GM12878 (cell line): Measurements from ENCODE around the gene IQGAP3. TPM values are rescaled to one million over a fixed set of nuclear protein-coding genes. Genes with fewer than 3 reads are reported as not detected.
A peak's percentile ranks its signal among the peaks of the same experiment; 100 is the strongest.

ENCODE experiments used
- CHD2 ChIP-seq: IDR thresholded peaks from 2 replicates; pipeline ENCODE4 v1.6.1; 2011; ENCODE audit warnings: low read depth, low read length, improper control_type of control experiment, borderline replicate concordance
- ESRRA ChIP-seq: IDR thresholded peaks from 2 replicates; pipeline ENCODE4 v1.6.1; 2012; ENCODE audit warnings: mild to moderate bottlenecking, low read length, improper control_type of control experiment
- IKZF1 ChIP-seq: fragments of 450-650 bp; conservative IDR thresholded peaks from 2 replicates; pipeline ENCODE4 v1.6.1; 2017; ENCODE audit warnings: antibody characterized with exemption, mild to moderate bottlenecking
- IKZF2 ChIP-seq, 2 experiments: fragments of 450-650 bp; IDR thresholded peaks; 2 replicates each; pipeline ENCODE4 v1.6.1; 2017; ENCODE audit warnings: mild to moderate bottlenecking in 2 of 2, moderate library complexity in 2 of 2
- POLR2A ChIP-seq: IDR thresholded peaks from 2 replicates; pipeline ENCODE4 v1.6.1; 2011; ENCODE audit warnings: low read depth, mild to moderate bottlenecking, low read length
- RCOR1 ChIP-seq: conservative IDR thresholded peaks from 2 replicates; pipeline ENCODE4 v1.6.1; 2012; ENCODE audit warnings: low read depth, low read length, improper control_type of control experiment
- SMAD5 ChIP-seq: IDR thresholded peaks from 2 replicates; pipeline ENCODE4 v1.6.1; 2016; ENCODE audit warnings: antibody characterized with exemption, low read depth
- TAF1 ChIP-seq: IDR thresholded peaks from 2 replicates; pipeline ENCODE4 v1.6.1; 2011; ENCODE audit warnings: mild to moderate bottlenecking, low read depth, low read length, borderline replicate concordance
- TBL1XR1 ChIP-seq: IDR thresholded peaks from 2 replicates; pipeline ENCODE4 v1.6.1; 2012; ENCODE audit warnings: low read depth, low read length, improper control_type of control experiment
- TCF12 ChIP-seq: IDR thresholded peaks from 2 replicates; pipeline ENCODE4 v1.6.1; 2011; ENCODE audit warnings: low read depth, mild to moderate bottlenecking, low read length
- TCF3 ChIP-seq: IDR thresholded peaks from 2 replicates; pipeline ENCODE4 v1.6.1; 2012; ENCODE audit warnings: low read depth, mild to moderate bottlenecking, low read length, borderline replicate concordance; ENCODE audit not compliant: insufficient read depth
- WRNIP1 ChIP-seq: IDR thresholded peaks from 2 replicates; pipeline ENCODE4 v1.6.1; 2011; ENCODE audit warnings: low read depth, low read length, improper control_type of control experiment, borderline replicate concordance
- ZBED1 ChIP-seq: IDR thresholded peaks from 2 replicates; pipeline ENCODE4 v1.6.1; 2016; ENCODE audit warnings: borderline replicate concordance
- ZBTB4 ChIP-seq: fragments of 450-650 bp; formaldehyde crosslinking; IDR thresholded peaks from 2 replicates; pipeline ENCODE4 v1.4.0; 2022; ENCODE audit warnings: mild to moderate bottlenecking, moderate library complexity
- ZNF217 ChIP-seq: fragments of 450-650 bp; IDR thresholded peaks from 2 replicates; pipeline ENCODE4 v1.6.1; 2017; ENCODE audit warnings: antibody characterized with exemption, mild to moderate bottlenecking
- ZZZ3 ChIP-seq: IDR thresholded peaks from 2 replicates; pipeline ENCODE4 v1.6.1; 2011; ENCODE audit warnings: low read depth; ENCODE audit not compliant: control insufficient read depth, insufficient read length
- polyA plus RNA-seq, 11 experiments: library from polyadenylated mRNA; depleted of rRNA in 4 of 11; unstranded in 6 of 11; stranded (reverse) in 5 of 11; fragments of >200 nt; fragmentation: Nextera tagmentation in 4 of 11; fragmentation: Illumina TruSeq in 1 of 11; extraction: Ambion mirVana in 4 of 11; extraction: Trizol in 1 of 11; gene quantifications; 1 replicate in 1 of 11; 2 replicates in 10 of 11; pipeline versions ENCODE4 v1.2.1 to v1.2.3, GENCODE V29; 2011 to 2016; ENCODE audit warnings: inconsistent platforms in 2 of 11, missing spikeins in 2 of 11, low read depth in 1 of 11
- total RNA-seq, 4 experiments: library from RNA; depleted of rRNA in 3 of 4; stranded (reverse); fragments of >200 nt in 3 of 4; fragmentation: Illumina TruSeq in 1 of 4; extraction: Trizol in 1 of 4; gene quantifications; 2 replicates each; pipeline versions ENCODE4 v1.2.1 to v1.2.3, GENCODE V29; 2013 to 2021

IQGAP3 gene
- total and polyA plus RNA-seq, 10 of the 15 experiments (the other 5 are each of a cell fraction or from before 2014, with no cell fraction given), result 1.1 to 10.7 (median 7.9) TPM

- TF ChIP-seq ZBTB4 (CRISPR knock-in tag) (no peak), TAF1 (peak; percentile 40; the same call in 1 of the 2 replicates), SMAD5 (no peak), IKZF1 (peak; percentile 75), ZNF217 (no peak), ESRRA (no peak), RCOR1 (no peak), POLR2A (peak; percentile 48), TBL1XR1 (0 out of 2 replicates have a peak, but pooled peaks have one; percentile 33), WRNIP1 (no peak), ZBED1 (0 out of 2 replicates have a peak, but pooled peaks have one; percentile 7), TCF12 (peak; percentile 82), IKZF2 (IDR thresholded peaks at IDR 0.05) (0 out of 4 replicates have a peak, but pooled peaks of 1 of the 2 experiments have one; percentile 4), CHD2 (peak; percentile 63; the same call in 1 of the 2 replicates), ZZZ3 (no peak), TCF3 (peak; percentile 93)
Observed at GRCh38 chr1:156489166-156489934, 83.0 kb downstream of the IQGAP3 start (continued).
